ENCODE results near the gene AGXT. TPM values are rescaled to one million over a fixed set of nuclear protein-coding genes. Genes with fewer than 3 reads are reported as not detected.

Gene AGXT
- total and polyA plus RNA-seq, 4 donors: 0.05 to 0.61 (median 0.16) TPM; not detected in 1

DNA sequence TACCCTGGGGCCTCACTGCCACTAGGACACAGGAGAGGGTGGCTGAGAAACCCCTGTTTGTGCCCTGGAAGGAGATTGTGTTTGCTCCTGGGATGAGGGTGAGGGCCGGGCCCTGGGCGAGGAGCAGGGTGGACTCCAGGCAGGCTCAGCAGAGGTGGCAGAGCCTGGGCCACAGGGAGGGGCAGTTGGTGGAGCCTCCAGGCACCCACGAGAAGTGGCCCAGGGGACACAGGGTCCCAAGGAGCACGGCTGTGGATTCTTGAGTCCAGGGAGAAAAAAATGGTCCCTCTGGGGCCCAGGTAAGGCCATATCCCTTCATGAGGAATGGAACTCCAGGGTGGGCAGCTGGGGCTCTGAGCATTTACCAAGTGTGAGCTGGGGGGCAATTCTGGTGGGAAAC is 19.0 kb downstream of the AGXT start:
- Histone ChIP-seq H3K9me3 (ENCODE audit: control insufficient read depth in 4 of 4, insufficient read depth in 3 of 4, low read length in 3 of 4) (no peaks in the 10 kb centered on the region), H3K4me1 (ENCODE audit: control insufficient read depth in 5 of 5, insufficient read depth in 5 of 5, low read length in 5 of 5) (no peaks in the 10 kb centered on the region), H3K36me3 (ENCODE audit: control insufficient read depth in 4 of 4, insufficient read depth in 4 of 4, low read length in 4 of 4) (no peaks in the 10 kb centered on the region), H3K4me3 (no peak overlapping the region), H3K27me3 (ENCODE audit: control insufficient read depth in 3 of 3, insufficient read depth in 3 of 3, low read length in 2 of 3) (peaks cover 0 to under 1% (median 0%) of the 10 kb centered on the region in 3 donors), H3K27ac (ENCODE audit: low read depth in 1 of 2, low read length in 1 of 2) (no peak overlapping the region), H3K9ac (ENCODE audit: insufficient read depth in 1 of 2, low read length in 2 of 2) (no peak overlapping the region)
- DNase-seq (peak in 1 of 3 donors; percentile 4), ATAC-seq (ENCODE audit: insufficient read depth, low FRiP score) (no peak)
- TF ChIP-seq, protein P1, sequence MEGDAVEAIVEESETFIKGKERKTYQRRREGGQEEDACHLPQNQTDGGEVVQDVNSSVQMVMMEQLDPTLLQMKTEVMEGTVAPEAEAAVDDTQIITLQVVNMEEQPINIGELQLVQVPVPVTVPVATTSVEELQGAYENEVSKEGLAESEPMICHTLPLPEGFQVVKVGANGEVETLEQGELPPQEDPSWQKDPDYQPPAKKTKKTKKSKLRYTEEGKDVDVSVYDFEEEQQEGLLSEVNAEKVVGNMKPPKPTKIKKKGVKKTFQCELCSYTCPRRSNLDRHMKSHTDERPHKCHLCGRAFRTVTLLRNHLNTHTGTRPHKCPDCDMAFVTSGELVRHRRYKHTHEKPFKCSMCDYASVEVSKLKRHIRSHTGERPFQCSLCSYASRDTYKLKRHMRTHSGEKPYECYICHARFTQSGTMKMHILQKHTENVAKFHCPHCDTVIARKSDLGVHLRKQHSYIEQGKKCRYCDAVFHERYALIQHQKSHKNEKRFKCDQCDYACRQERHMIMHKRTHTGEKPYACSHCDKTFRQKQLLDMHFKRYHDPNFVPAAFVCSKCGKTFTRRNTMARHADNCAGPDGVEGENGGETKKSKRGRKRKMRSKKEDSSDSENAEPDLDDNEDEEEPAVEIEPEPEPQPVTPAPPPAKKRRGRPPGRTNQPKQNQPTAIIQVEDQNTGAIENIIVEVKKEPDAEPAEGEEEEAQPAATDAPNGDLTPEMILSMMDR (IDR thresholded peaks at IDR 0.05; ENCODE audit: control extremely low read depth, extremely low read depth): no peak
- WGBS, 2 donors: 92 to 97% methylated on average over 4 of the region's 4 CpGs

DNA sequence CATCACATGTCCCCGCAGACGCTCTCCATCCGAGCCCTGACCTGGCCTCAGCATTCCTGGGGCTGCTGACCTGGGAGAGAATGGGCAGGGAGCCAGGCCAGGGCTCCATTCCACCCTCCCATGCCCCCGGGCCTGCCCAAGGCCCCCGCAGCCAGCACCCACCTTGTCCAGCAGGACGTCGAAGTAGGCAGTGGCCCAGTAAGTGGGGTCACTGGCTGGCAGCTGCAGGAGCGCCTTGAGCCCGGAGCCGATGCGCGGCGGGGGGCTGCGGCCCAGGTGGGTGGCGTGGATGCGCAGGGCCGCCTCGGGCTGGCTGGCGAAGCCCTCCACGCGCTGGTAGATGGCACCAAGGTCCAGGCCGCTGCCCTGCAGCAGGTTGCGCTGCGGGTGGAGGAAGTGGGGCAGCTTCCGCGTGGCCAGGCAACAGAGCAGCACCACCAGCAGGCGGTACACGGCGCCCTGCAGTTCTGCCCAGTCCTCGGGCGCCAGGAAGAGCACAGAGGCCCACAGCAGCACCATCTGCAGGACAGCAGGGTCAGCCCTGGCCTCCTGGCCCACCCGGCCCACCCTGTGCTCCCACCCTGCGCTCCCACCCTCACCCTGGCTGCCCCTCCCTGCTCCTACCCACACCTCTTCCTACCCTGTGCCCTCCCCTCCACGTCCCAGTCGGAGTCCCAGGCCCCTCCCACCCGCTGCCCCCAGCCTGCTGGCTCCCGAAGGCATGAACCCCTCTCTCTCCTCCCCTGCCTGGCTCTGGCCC is 19.7 kb downstream of the AGXT start:
- Histone ChIP-seq H3K36me3 (ENCODE audit: control insufficient read depth in 4 of 4, insufficient read depth in 4 of 4, low read length in 4 of 4) (no peaks in the 10 kb centered on the region), H3K27ac (ENCODE audit: low read depth in 1 of 2, low read length in 1 of 2) (no peak overlapping the region), H3K27me3 (ENCODE audit: control insufficient read depth in 3 of 3, insufficient read depth in 3 of 3, low read length in 2 of 3) (no peaks in the 10 kb centered on the region), H3K4me1 (ENCODE audit: control insufficient read depth in 5 of 5, insufficient read depth in 5 of 5, low read length in 5 of 5) (peaks cover 0 to 6% (median 0%) of the 10 kb centered on the region in 5 donors), H3K4me3 (no peak overlapping the region), H3K9me3 (ENCODE audit: control insufficient read depth in 4 of 4, insufficient read depth in 3 of 4, low read length in 3 of 4) (no peaks in the 10 kb centered on the region), H3K9ac (ENCODE audit: insufficient read depth in 1 of 2, low read length in 2 of 2) (no peak overlapping the region)
- 95% methylated on average over 37 of the region's 37 CpGs for WGBS, 2 donors
- DNase-seq (peak in 1 of 3 donors; percentile 3), ATAC-seq (ENCODE audit: insufficient read depth, low FRiP score) (no peak)
- TF ChIP-seq, protein P1 (IDR thresholded peaks at IDR 0.05; ENCODE audit: control extremely low read depth, extremely low read depth): no peak

- DNase-seq: no peak
- H3K9me3 ChIP-seq (ENCODE audit: control insufficient read depth in 4 of 4, insufficient read depth in 3 of 4, low read length in 3 of 4): no peaks in the 10 kb centered on the region
- H3K9ac ChIP-seq (ENCODE audit: insufficient read depth in 1 of 2, low read length in 2 of 2): no peak overlapping the region
- no peak overlapping the region for H3K27ac ChIP-seq (ENCODE audit: low read depth in 1 of 2, low read length in 1 of 2)
- TF ChIP-seq, protein P1 (IDR thresholded peaks at IDR 0.05; ENCODE audit: control extremely low read depth, extremely low read depth): no peak
- peaks cover 0 to 9% (median 0%) of the 10 kb centered on the region in 5 donors for H3K4me1 ChIP-seq (ENCODE audit: control insufficient read depth in 5 of 5, insufficient read depth in 5 of 5, low read length in 5 of 5)
- no peaks in the 10 kb centered on the region for H3K36me3 ChIP-seq (ENCODE audit: control insufficient read depth in 4 of 4, insufficient read depth in 4 of 4, low read length in 4 of 4)
- no peak for ATAC-seq (ENCODE audit: insufficient read depth, low FRiP score)
- 82 to 95% methylated on average over 11 of the region's 11 CpGs for WGBS, 2 donors
- H3K27me3 ChIP-seq (ENCODE audit: control insufficient read depth in 3 of 3, insufficient read depth in 3 of 3, low read length in 2 of 3): no peaks in the 10 kb centered on the region
- H3K4me3 ChIP-seq: no peak overlapping the region
Measured at GRCh38 chr2:240888890-240889573, 20.4 kb downstream of the AGXT start.

Data from lung (tissue), 12 donors.